ENCODE data around the gene CNTNAP2.

CNTNAP2 gene

DNA sequence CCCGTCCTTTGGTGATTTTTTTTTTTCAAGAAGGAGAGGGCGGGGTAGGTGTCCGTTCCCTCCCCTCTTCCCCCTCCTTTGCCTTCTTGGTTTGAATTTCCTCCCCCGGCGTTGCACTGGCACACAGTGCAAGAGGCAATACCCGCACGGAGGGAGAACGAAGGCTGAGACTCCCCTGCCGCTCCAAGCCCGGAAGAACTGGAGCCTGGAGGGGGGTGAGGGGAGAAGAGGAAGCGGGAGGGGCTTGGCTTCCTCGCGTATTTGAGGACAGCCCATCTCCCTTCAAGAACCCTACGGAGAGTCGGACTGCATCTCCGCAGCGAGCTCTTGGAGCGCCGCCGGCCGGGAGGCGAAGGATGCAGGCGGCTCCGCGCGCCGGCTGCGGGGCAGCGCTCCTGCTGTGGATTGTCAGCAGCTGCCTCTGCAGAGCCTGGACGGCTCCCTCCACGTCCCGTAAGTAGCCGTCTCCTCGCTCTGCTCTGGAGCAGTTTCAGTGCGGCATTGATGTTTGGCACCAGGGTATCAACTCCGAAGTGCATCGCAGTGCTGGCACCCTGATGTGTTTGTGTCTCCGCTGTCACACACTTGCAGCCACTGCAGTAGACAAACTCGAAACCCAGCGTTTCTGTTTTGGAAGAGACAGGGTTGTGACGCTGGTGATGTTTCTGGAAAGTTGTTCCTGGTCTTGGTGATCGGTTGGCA lies at the start of gene CNTNAP2:
TSS of gene CNTNAP2 (plus strand) at position 281 of the 702 bp plus-strand sequence. CDS start at position 357, 76 bp downstream.
- peak within 1 kb of the TSS; percentile 19 for H3K4me3 ChIP-seq (ENCODE audit: low read depth, low read length)
- no peak for TF ChIP-seq CTCF (IDR thresholded peaks at IDR 0.05; ENCODE audit: low read depth, low read length)

DNA sequence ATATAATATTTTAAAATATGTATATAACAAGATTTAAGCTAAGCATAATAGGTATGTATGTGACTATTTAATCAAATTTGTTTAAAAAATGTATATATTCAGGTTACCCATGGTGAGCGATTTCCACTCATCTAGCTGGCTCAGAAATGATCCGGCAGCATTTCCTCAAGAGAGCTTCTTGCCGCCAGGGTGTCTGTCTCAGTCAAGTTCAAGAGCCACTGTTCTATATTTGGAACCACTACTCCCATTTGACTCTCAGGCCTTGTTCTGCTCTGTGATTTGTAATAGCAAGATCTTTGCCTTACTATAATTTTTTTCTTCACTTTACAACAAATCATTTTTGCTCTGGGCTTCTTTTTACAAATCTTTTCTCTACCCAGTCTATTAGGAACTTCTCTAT lies 48.7 kb upstream of the CNTNAP2 start:
- TF ChIP-seq CTCF (IDR thresholded peaks at IDR 0.05; ENCODE audit: low read depth, low read length) = no peak
- no peak overlapping the region for H3K4me3 ChIP-seq (ENCODE audit: low read depth, low read length)

DNA sequence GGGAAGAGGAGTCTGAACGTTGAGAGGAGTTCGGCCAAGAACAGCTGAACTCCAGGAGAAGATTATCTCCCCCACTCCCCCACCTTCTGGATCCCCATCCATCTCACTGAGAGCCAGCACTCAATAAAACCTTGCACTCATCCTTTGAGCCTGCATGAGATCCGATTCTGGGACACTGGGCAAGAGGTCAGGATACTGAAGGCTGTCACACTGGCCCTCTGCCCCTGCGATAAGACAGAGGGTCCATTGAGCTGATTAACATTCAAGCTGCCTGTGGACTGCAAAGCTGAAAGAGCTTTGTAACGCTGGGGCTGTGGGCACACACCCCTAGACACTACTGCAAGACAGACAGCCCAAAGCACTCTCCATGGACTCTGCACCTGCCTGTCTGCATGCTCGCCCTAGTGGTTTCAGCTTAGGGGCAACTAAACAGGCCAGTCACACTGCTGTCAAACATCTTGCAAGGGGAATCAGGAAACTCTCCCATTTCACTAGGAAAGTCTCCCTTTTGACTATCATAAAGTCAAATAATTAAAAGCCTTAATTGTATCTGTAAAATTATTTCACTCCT lies 42.3 kb upstream of the CNTNAP2 start:
- TF ChIP-seq CTCF (IDR thresholded peaks at IDR 0.05; ENCODE audit: low read depth, low read length) = no peak

DNA sequence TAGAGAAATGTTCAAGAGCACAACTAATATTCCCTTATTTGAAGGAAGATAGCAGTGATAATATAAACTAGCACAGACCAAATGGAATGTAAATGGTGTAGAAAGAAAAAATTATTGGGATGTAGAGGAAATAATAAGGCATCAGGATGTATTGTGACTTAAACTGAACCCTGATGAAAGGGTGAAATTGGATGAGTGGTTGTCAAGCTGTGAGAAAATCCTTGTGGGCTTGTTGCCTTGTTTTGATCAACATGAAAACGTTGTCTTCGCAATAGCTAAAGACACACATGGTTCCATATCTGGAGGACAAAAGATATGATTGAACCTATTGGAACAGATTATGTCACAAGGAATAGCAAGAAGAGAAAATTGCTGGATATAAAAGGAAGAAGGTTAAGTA lies 40.3 kb upstream of the CNTNAP2 start:
- H3K4me3 ChIP-seq (ENCODE audit: low read depth, low read length) = no peak overlapping the region
- TF ChIP-seq CTCF (IDR thresholded peaks at IDR 0.05; ENCODE audit: low read depth, low read length) = no peak

More for the DNA sequence above, 42.3 kb upstream of the CNTNAP2 start:
- H3K4me3 ChIP-seq (ENCODE audit: low read depth, low read length) = no peak overlapping the region

DNA sequence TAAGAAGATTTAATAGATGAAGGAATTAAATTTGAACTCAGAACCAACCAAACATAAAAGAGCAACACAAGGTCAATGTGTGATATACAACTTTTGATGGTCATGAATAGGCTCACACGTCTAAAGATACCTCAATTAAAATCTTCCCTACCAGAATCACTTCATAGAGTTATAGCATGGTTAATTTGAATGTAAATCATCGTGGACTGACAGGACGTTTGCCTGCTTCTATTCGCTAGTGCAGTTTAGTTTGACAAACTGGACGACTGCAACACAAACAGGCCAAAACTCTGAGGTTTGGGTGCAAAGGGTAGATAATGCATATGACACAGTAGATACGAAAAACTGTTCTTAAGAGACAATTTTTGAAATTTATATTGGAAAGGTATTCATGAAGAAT lies 32.5 kb upstream of the CNTNAP2 start:
- no peak overlapping the region for H3K4me3 ChIP-seq (ENCODE audit: low read depth, low read length)
- no peak for TF ChIP-seq CTCF (IDR thresholded peaks at IDR 0.05; ENCODE audit: low read depth, low read length)

DNA sequence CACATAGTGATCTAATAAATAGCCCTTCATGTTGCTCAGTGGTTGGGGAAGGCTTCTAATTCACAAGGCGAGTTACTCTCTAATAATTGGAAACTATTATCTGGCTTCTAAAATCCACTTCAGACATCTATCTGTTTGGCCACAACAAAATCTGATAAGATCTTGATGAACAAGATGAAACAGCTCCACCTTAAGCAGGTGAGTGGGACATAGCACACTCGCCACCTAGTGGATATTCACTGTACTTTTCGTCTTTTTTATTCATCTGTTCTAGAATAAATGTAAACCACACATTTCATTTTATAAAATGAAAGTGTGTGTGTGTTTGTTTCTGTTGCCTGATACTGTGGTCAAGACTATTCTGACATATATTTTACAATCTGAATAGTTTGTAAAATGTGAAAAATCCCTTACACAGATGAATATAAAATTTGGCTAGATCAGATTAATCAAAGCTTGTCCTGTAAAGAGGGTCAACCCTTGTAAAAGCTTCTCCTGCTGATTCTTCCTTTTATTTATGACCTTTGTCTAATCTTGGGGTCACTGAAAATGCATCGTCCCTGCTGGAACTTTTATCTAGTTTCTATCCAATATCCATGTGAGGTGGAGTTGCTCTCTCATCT lies 26.5 kb upstream of the CNTNAP2 start:
- no peak; the same call in 1 of the 2 replicates for TF ChIP-seq CTCF (IDR thresholded peaks at IDR 0.05; ENCODE audit: low read depth, low read length)
- no peak overlapping the region for H3K4me3 ChIP-seq (ENCODE audit: low read depth, low read length)

DNA sequence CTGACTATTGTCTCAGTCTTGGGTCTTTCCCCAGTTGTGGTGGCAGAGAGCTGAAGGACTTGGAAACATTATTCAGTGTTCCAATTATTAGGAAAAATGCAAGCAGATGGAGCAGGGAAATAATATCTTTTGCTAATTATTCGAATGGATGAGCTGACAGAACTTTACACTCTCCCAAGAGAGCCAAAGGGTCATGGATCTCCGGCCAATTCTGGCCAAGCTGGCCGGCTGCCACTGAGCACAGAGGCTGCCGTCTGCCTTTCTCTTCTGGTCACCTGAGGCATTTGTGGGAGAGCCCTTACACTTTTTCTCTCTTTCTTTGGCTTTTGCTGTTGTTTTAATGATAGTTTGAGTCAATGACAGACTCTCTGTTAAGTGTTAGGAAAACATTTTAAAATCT lies 22.2 kb upstream of the CNTNAP2 start:
- no peak for TF ChIP-seq CTCF (IDR thresholded peaks at IDR 0.05; ENCODE audit: low read depth, low read length)
- no peak overlapping the region for H3K4me3 ChIP-seq (ENCODE audit: low read depth, low read length)

Measured in WI38 (cell line).